Tibial artery (tissue), 4 donors: ENCODE data around the gene PROSER2.
"Not testable (repeated sequence)": the region's sequence is repeated elsewhere in the genome, so short reads cannot be mapped to it uniquely, and the experiment has no call there.

Source experiments
- DNase-seq, 2 donors: peaks; one replicate each; pipeline ENCODE4 v3.0.0-alpha.2; 2019
- H3K27ac ChIP-seq, 2 donors: fragments of 200-600 bp; sonication (generic) in 1 of 2; 1 replicate in 1 of 2; 2 replicates in 1 of 2; pipeline ENCODE4 v1.5.1; 2018 to 2019; ENCODE audit warnings: mild to moderate bottlenecking in 1 of 2
- H3K27me3 ChIP-seq, 2 donors: fragments of 200-600 bp; sonication (generic) in 1 of 2; one replicate each; pipeline versions ENCODE4 v1.5.1 to v1.6.0; 2016 to 2019
- H3K36me3 ChIP-seq, 3 donors: fragments of 200-600 bp; sonication (generic) in 2 of 3; one replicate each; pipeline ENCODE4 v1.5.1; 2016 to 2019; ENCODE audit warnings: mild to moderate bottlenecking in 2 of 3
- H3K4me1 ChIP-seq, 4 donors: fragments of 200-600 bp; sonication (generic) in 2 of 4; 1 replicate in 3 of 4; 2 replicates in 1 of 4; pipeline ENCODE4 v1.5.1; 2016 to 2019
- H3K4me3 ChIP-seq, 2 donors: fragments of 200-600 bp; sonication (generic) in 1 of 2; 1 replicate in 1 of 2; 2 replicates in 1 of 2; pipeline ENCODE4 v1.5.1; 2018 to 2019; ENCODE audit warnings: mild to moderate bottlenecking in 2 of 2
- H3K9me3 ChIP-seq, 3 donors: fragments of 200-600 bp; sonication (generic) in 1 of 3; one replicate each; pipeline ENCODE4 v1.5.1; 2016 to 2019
- intact Hi-C: fragments of 100-400 bp; cut with DNase I; formaldehyde crosslinking; loops from one replicate; pipeline ENCODE4 v1.15.0; 2023; ENCODE audit warnings: low total_unique reads
- TF ChIP-seq, protein P1 (sequence below), 2 experiments: fragments of 200-600 bp in 1 of 2; fragments of 450-650 bp in 1 of 2; IDR thresholded peaks; one replicate each; pipeline ENCODE4 v1.5.1; 2017 to 2019; ENCODE audit warnings: antibody characterized with exemption in 2 of 2, mild to moderate bottlenecking in 1 of 2, moderate library complexity in 1 of 2

Gene PROSER2

DNA sequence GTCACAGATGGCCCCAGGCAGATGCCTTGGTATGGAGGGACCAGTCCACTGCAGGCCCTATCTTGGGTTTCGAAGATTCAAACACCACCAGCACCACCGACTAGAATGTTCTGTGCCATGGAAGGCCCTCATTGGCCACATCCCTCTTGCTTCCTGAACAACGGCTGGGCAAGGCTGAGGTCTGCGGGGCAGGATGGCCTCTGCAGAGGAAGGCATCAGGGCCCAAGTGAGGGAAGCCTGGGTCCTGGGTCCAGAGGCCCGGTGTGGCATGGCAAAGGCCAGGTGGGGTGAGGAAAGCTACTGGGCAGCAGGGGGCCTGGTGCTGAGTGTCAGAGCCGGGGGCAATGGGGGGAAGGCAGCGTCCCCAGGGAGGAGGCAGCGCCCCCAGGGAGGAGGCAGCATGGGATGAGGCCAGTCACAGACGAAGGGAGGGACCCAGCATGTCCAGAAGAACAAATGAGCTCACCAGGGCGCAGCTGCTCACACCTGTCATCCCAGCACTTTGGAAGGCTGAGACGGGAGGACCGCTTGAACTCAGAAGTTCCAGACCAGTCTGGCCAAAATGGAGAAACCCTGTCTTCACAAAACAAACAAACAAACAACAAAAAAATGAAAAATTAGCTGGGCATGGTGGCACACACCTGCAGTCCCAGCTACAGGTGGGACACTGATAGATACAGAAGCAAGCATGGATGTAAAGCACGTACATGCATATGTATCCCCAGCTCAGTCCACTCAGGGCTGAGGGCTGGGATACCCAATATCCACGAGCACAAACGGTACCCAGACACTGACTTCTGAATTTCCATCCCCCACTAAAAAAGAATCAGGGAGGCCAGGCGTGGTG lies 64.4 kb downstream of the PROSER2 start:
- H3K4me1 ChIP-seq = no peaks in the 10 kb centered on the region
- H3K27ac ChIP-seq = no peak overlapping the region
- H3K27me3 ChIP-seq = no peaks in the 10 kb centered on the region
- H3K36me3 ChIP-seq = no peaks in the 10 kb centered on the region
- intact Hi-C loops = no loop called here
- H3K9me3 ChIP-seq = no peaks in the 10 kb centered on the region
- TF ChIP-seq, protein P1, sequence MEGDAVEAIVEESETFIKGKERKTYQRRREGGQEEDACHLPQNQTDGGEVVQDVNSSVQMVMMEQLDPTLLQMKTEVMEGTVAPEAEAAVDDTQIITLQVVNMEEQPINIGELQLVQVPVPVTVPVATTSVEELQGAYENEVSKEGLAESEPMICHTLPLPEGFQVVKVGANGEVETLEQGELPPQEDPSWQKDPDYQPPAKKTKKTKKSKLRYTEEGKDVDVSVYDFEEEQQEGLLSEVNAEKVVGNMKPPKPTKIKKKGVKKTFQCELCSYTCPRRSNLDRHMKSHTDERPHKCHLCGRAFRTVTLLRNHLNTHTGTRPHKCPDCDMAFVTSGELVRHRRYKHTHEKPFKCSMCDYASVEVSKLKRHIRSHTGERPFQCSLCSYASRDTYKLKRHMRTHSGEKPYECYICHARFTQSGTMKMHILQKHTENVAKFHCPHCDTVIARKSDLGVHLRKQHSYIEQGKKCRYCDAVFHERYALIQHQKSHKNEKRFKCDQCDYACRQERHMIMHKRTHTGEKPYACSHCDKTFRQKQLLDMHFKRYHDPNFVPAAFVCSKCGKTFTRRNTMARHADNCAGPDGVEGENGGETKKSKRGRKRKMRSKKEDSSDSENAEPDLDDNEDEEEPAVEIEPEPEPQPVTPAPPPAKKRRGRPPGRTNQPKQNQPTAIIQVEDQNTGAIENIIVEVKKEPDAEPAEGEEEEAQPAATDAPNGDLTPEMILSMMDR (IDR thresholded peaks at IDR 0.05) = no peak
- DNase-seq = no peak
- no peak overlapping the region for H3K4me3 ChIP-seq

DNA sequence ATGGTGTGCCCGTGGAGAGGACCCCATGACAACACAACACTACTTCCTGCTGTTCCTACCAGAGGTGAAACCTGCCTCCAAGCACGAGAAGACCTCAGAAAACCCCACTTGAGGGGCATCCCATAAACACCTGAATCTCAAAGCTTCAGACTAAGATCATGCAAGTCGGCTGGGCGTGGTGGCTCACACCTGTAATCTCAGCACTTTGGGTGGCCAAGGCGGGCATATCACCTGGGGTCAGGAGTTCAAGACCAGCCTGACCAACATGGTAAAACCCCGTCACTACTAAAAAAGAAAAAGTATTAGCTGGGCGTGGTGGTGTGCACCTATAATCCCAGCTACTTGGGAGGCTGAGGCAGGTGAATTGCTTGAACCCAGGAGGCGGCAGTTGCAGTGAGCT lies 66.1 kb downstream of the PROSER2 start:
- H3K9me3 ChIP-seq, DNase-seq, H3K27ac ChIP-seq, H3K36me3 ChIP-seq, intact Hi-C loops, H3K27me3 ChIP-seq, H3K4me3 ChIP-seq, H3K4me1 ChIP-seq: not testable (repeated sequence)

DNA sequence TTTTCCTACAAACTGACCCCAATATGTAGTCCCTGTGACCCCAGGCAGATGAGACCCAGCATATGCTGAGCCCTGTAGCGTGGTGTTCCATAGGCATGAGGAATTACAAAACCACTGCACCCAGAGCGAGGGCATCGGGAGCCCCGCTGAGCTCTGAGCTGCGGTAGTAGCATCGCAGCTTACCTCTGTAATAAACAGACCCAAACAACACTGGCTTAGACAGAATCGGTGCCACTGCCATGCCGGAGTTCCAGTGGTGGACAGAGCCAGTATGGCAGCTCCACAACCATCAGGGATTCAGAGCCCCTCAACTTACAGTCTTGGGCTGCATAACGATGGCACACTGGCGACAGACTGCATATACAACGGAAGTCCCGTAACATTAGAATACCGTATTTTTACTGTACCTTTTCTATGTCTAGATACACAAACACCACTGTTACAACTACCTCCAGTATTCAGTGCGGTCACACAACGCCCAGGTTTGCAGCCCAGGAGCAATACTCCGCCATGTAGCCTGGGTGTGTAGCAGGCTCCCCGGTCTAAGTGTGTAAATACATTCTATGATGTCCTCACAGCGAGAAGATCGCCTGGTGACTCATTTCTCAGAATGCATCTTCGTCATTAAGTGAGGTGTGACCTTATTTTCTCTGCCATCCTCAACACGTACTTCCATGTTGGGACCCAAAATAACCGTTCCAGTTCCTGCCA lies 68.8 kb downstream of the PROSER2 start:
- intact Hi-C loops = no loop called here
- TF ChIP-seq, protein P1 (IDR thresholded peaks at IDR 0.05) = no peak
- no peaks in the 10 kb centered on the region for H3K4me1 ChIP-seq
- DNase-seq = no peak
- no peaks in the 10 kb centered on the region for H3K27me3 ChIP-seq
- H3K27ac ChIP-seq = no peak overlapping the region
- H3K9me3 ChIP-seq = no peaks in the 10 kb centered on the region
- no peak overlapping the region for H3K4me3 ChIP-seq
- H3K36me3 ChIP-seq = no peaks in the 10 kb centered on the region

DNA sequence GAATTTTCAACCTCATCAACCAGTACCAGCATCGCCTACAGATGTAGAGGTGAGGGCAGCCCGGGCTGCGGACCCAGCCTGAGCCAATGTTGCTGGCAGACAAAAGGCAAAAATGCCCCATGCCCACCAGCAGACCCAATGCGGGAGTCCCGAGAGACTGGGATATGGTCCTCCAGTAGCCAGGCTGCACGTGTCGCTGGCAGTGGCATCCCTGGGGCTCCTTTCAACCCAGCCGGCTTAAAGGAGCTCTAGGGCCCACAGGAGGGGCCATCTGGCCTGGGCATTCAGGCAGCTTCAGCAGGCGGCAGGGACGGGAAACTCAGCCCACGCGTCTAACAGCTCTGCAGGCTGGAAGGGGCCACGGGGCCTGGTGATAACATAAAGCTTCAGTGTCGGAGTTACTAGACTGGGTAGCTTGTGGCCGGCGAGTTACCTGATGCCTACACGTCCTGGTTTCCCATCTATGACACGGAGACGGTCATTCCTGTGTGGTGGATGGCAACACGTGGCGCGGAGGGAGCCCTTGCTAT lies 70.7 kb downstream of the PROSER2 start:
- TF ChIP-seq, protein P1 (IDR thresholded peaks at IDR 0.05) = no peak
- H3K27ac ChIP-seq = no peak overlapping the region
- H3K4me3 ChIP-seq = no peak overlapping the region
- no peaks in the 10 kb centered on the region for H3K36me3 ChIP-seq
- peaks cover 0 to 2% of the 10 kb centered on the region in 2 donors for H3K27me3 ChIP-seq
- DNase-seq = no peak
- intact Hi-C loops = no loop called here
- no peaks in the 10 kb centered on the region for H3K4me1 ChIP-seq
- no peaks in the 10 kb centered on the region for H3K9me3 ChIP-seq

DNA sequence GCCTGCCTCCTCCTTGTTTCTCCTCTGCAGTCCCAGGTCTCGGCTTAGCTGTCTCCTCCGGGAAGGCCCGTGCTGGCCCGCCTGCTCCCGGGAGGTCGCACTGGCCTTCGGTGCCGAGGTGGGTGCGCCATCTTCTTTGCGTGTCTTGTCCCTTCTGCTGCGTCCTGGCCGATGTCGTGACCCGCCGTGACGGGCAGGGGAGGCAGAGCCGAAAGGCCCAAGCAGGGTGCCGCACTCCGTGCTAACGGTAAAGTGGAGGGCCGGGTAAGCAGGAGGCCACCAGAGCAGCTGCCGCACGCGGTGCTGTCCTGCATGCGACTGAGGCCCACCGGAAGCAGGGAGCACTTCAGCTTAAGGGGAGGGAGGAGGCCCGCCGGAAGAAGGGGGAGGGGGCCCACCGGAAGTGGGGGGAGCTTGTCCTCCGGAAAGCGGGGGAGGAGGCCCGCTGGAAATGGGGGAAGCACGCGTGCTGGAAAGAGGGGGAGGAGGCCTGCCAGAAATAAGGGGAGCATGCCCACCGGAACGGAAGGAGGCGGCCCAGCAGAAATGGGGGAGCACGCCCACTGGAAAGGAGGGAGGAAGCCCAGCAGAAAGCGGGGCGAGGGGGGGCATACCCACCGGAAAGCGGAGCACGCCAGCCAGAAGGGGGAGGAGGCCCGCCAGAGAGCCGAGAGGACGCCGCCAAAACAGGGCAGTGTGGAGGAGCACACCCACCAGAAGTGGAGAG lies 71.4 kb downstream of the PROSER2 start:
- H3K36me3 ChIP-seq = no peaks in the 10 kb centered on the region
- H3K9me3 ChIP-seq = no peaks in the 10 kb centered on the region
- H3K27ac ChIP-seq = no peak overlapping the region
- no peak overlapping the region for H3K4me3 ChIP-seq
- no peak for DNase-seq
- H3K27me3 ChIP-seq = peaks cover 0 to 6% of the 10 kb centered on the region in 2 donors
- no peaks in the 10 kb centered on the region for H3K4me1 ChIP-seq
- TF ChIP-seq, protein P1 (IDR thresholded peaks at IDR 0.05) = no peak
- intact Hi-C loops = no loop called here
